Activated CD8-positive, alpha-beta memory T cell treated with anti-CD3 and anti-CD28 coated beads for 24 hours (primary cell): ENCODE data around the gene PAX5.
A peak's percentile ranks its signal among the peaks of the same experiment; 100 is the strongest.

Experiments
- DNase-seq: peaks from one replicate; pipeline ENCODE4 v3.0.0-alpha.2; 2020

PAX5 gene

DNA sequence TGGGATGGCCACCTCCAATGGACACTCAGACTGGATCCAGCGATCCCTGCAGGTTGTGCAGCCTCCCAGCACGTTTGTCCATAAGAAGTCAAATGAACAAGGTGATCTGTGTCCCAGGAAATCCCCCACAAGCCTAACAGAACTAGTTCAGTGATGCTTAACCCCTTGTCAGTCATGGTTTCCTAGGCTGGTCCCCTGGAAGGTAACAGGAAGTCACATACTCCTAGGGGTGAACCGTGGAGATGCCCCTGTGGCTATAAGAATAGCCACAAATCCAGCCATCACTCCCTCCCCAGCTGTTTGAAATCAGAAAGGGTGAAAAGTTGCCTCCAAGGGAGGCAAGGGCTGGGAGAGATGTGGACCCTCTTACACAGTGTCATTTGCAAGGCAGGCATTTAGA lies 22.5 kb downstream of the PAX5 start:
- DNase-seq, result no peak

- no peak for DNase-seq
These were observed 23.1 kb downstream of the PAX5 start for GRCh38 chr9:37010976-37011375.

GRCh38 chr9:37010180-37010579 lies 23.9 kb downstream of the PAX5 start:
- DNase-seq, result no peak

DNA sequence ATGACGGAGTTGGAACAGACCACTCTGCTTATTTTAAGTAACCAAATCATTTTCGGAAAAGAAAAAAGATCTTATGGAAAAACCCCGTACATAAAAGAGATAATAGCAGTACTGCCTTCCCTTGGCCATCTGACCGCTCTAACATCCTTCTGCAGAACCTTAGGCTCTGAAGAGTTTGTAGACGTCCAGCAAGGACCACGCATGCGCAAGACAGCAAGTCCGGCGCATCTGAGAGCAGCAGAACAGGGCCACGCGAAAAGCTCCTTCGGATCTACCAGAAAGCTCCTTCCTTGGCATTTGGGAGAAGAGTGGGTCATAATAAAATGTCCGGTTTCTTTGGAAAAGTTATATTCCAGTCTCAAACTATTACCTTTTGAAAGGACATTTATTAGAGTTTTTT lies 26.8 kb downstream of the PAX5 start:
- no peak for DNase-seq

DNA sequence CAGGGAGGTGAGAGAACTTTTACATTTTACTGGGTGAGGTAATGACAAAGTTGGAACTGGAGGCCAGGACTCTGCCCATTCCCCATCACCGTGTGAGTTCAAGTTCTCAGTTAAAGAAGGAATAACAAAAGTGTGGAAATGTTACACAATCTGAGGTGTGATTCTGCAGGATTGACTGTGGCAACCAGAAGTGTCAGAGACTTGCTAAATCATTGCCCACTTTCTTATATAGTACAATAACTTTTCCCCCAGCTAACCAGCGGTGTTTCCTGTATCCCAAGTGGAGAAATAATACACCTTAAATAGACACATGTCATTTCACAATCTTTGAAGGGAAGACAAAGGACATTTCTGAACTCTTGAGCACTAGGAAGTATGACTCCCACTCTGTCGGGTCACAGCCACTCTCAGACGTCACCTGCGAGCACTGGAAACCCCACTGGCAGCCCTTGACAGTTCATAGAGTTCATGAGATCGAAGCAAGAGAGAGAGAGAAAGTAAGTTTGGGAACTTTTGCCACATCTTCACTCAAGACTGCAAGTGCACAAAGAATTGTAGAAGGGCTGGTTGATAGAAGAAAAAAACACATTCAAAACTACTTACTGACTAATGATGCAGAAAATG lies 28.4 kb downstream of the PAX5 start:
- DNase-seq, result no peak

DNA sequence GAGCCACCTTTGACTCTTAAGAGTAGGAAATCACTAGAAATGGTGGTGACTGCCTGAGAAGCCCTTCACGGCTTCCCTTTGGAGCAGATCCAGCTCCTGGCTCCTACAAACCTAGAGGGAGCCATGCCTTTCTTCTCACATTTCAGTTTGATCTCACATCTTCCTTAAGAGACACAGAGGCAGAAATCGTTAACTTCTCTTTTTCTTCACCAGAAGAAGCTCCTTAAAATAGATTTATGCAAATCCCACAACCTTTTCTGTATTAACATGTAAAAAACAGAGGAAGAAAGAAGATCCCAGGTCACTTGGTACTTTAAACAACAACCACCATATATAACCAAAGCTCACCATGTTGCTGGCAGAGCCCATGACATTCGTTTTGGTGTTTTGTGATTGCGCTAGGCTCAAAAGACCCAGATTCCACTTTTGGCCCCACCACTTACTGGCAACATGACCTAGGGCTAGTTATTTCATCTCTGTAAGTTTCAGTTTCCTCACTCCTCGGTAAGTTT lies 29.6 kb downstream of the PAX5 start:
- DNase-seq, result no peak

DNA sequence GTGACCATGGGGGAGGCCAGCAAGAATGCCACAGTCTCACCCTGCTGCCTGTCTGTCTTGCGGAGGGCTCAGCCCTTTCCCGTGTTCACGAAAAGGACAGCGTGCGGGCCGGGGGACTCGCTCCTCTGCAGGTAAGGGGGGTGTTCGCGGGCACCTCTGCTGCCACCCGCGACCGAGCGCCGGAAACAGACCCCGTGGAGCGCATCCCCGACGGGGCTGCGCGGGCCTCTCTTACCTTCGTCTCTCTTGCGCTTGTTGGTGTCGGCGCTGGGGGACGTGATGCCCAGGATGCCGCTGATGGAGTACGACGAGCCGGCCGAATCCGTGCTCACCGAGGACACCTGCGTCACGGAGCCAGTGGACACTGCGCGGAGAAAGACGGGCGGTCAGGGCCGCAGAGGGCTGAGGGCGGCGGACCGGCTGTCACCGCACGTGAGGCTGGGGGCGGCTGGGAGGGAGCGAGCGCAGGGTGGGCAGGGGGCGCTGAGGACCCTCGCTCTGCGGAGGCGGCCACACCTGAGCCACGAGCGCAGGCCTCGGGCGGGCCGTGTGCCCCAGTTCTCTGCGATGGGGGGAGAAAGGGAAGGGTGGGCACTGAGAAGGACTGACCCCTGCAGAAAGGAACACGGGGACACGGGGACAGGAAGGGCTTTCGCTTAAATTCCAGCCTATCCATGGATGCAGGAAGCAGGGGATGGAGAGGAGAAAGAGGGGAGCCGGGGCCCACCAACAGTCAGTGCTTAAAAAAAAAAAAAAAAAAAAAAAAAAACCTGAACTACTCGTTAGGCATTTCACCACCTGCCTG lies 31.5 kb downstream of the PAX5 start:
- DNase-seq, result no peak

DNA sequence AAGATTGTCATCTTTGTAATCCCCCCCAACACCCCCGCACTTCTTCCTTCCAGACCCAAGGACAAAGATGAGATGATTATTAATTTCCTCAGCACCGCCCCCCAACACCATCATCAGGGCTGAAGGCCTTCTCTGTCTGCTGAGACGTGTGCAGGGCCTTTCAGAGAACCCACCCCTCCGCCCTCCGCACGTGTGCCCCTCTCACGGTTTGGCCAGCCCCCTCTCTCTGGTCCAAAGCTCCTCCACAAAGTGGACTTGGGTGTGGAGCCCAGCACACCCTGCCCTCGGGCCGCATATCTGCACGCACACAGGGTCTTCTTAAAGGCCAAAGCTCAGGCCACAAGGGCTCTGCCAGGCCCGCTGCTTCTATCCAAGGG lies 32.0 kb downstream of the PAX5 start:
- DNase-seq, result no peak

- DNase-seq, result no peak
These were observed 32.6 kb downstream of the PAX5 start for GRCh38 chr9:37001459-37001858.

GRCh38 chr9:36999728-37000333 lies 34.2 kb downstream of the PAX5 start:
- DNase-seq, result no peak

DNA sequence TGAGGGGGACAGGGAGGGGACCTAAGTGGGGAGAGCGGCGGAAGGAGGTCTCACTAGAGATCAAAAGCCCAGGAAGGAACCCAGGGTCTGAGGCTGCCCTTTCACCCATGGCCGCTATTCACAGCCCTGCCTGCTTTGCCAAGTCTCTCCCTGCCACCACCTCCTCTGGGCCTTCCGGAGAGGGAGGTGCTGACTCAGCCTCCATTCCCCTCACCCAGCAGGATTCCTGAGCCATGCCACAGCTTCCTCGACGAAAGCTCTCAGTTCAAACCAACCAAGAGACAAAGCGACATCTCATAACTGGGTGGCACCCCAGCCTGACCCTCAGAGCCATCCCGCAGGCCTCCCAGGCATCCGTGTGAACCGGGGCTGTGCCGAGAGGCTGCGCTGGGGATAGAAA lies 36.7 kb downstream of the PAX5 start:
- DNase-seq, result no peak

- DNase-seq, result no peak
These were observed 37.4 kb downstream of the PAX5 start for GRCh38 chr9:36996706-36997086.

GRCh38 chr9:36995927-36996705 lies 38.0 kb downstream of the PAX5 start:
- DNase-seq, result peak; percentile 82

- DNase-seq, result no peak
These were observed 39.9 kb downstream of the PAX5 start for GRCh38 chr9:36993933-36994764.

GRCh38 chr9:36992501-36993316 lies 41.4 kb downstream of the PAX5 start:
- no peak for DNase-seq

- DNase-seq, result peak; percentile 70
These were observed 42.4 kb downstream of the PAX5 start for GRCh38 chr9:36991516-36992134.

DNA sequence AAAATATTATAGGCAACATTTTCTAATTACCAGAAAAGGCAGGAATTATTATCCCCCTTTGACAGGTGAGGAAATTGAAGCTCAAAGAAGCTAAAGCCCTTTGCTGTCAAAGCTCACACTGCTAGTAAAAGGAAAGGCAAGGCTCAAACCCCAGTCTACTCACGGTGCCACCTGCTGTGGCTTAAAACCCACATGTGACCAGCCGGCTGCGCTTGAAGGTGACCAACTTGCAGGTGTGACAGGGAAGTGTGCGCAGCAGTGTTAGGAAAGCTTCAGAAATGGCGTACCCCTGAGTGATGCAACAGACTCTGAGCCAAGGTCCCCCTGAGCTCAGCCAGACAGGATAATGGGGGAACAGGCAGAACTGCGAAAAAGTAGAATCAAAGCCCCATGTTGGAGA lies 45.2 kb downstream of the PAX5 start:
- no peak for DNase-seq

DNA sequence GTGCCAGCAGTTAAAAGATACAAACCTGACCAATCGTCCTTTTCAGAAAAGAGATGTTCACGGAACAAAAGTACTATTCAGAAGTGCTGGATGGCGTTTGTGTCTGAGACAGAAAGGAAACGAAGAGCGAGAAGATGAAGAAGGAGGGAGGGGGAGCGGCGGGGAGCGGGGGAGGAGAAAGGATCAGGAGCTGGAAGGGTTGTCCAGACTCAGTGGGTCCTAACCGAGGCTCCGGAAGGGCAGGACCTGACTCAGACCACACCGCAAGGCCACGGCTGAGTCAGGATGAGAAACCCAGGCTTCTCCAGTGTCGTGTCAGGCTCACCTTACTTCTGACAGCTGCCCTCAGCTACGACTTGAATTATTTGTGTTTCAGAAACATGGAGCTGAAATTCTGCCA lies 46.2 kb downstream of the PAX5 start:
- DNase-seq, result no peak

DNA sequence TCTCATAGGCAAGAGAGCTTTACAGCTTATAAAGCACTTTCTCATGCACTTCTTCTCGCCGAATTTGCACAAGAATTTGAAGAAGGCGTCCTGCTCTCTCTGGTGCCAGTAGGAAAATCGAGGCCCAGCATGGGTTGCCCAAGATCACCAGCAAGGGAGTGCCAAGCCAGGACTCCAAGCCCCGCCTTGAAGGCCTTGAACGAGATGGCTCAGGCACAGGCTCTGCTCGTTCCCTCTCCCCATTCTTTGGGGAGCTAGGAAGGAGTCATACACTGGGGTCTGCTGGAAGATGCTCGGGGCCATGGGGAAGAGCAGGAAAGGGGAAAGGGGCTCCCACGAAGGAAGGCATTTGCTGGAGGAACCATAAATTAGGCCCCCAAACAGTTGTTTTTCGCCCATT lies 46.7 kb downstream of the PAX5 start:
- no peak for DNase-seq

GRCh38 chr9:36986468-36987408 lies 47.3 kb downstream of the PAX5 start:
- DNase-seq, result no peak
